GM19023 (cell line): ENCODE measurements around the gene HIPK3.
"Not testable (repeated sequence)": the region's sequence is repeated elsewhere in the genome, so short reads cannot be mapped to it uniquely, and the experiment has no call there.

ENCODE experiments used
- ATAC-seq: cut with Tn5 transposase; IDR thresholded peaks from one replicate; pipeline ENCODE4 v1.9.1; 2021; ENCODE audit warnings: mild to moderate bottlenecking, moderate library complexity; ENCODE audit not compliant: unreplicated experiment

The HIPK3 gene

GRCh38 chr11:33257160-33257896, at the start of gene HIPK3:
Gene HIPK3, plus strand, starts transcription at chr11:33257381.
- peak; percentile 79 for ATAC-seq

- ATAC-seq: no peak
These were observed 49.7 kb upstream of the HIPK3 start for GRCh38 chr11:33207408-33207985.

- no peak for ATAC-seq
These were observed 49.0 kb upstream of the HIPK3 start for GRCh38 chr11:33208150-33208549.

- ATAC-seq: no peak
These were observed 46.0 kb upstream of the HIPK3 start for GRCh38 chr11:33211153-33211552.

- no peak for ATAC-seq
These were observed 45.6 kb upstream of the HIPK3 start for GRCh38 chr11:33211580-33211979.

- ATAC-seq: no peak
These were observed 43.0 kb upstream of the HIPK3 start for GRCh38 chr11:33214187-33214586.

- no peak for ATAC-seq
These were observed 42.4 kb upstream of the HIPK3 start for GRCh38 chr11:33214767-33215166.

- not testable (repeated sequence) for ATAC-seq
These were observed 40.5 kb upstream of the HIPK3 start for GRCh38 chr11:33216676-33217075.

- no peak for ATAC-seq
These were observed 35.0 kb upstream of the HIPK3 start for GRCh38 chr11:33222052-33222750.

- no peak for ATAC-seq
These were observed 31.8 kb upstream of the HIPK3 start for GRCh38 chr11:33225371-33225770.

GRCh38 chr11:33227578-33228261, 29.5 kb upstream of the HIPK3 start:
- ATAC-seq: no peak

- ATAC-seq: no peak
These were observed 22.6 kb upstream of the HIPK3 start for GRCh38 chr11:33234397-33235190.

- no peak for ATAC-seq
These were observed 20.1 kb upstream of the HIPK3 start for GRCh38 chr11:33237039-33237597.

GRCh38 chr11:33242575-33242974, 14.6 kb upstream of the HIPK3 start:
- no peak for ATAC-seq

- not testable (repeated sequence) for ATAC-seq
These were observed 13.5 kb upstream of the HIPK3 start for GRCh38 chr11:33243654-33244053.

GRCh38 chr11:33248416-33248971, 8.7 kb upstream of the HIPK3 start:
- ATAC-seq: no peak

GRCh38 chr11:33256031-33256812, 959 bp upstream of the HIPK3 start:
- ATAC-seq: no peak

GRCh38 chr11:33256813-33257159, 395 bp upstream of the HIPK3 start:
- ATAC-seq: no peak

GRCh38 chr11:33257897-33258630, 883 bp downstream of the HIPK3 start:
- peak; percentile 35 for ATAC-seq
